Measurements from ENCODE around the gene ANKLE1.

- TF ChIP-seq ZNF274 (IDR thresholded peaks at IDR 0.05; ENCODE audit: low read depth, low read length) (no peak), YY1 (IDR thresholded peaks at IDR 0.05; ENCODE audit: insufficient read depth, insufficient read length) (no peak)
Measured at GRCh38 chr19:17306285-17306714, 24.6 kb downstream of the ANKLE1 start.

All from NT2/D1 (cell line).